MM.1S (cell line): ENCODE results near the gene PRKG1.

ENCODE experiments used
- DNase-seq: peaks from one replicate; pipeline ENCODE4 v3.0.0-alpha.2; 2015
- H2AFZ ChIP-seq: fragments of 300-600 bp; sonication (generic); 2 replicates; pipeline ENCODE4 v1.6.0; 2016; ENCODE audit warnings: antibody characterized with exemption, low read length
- H3F3A ChIP-seq: fragments of 300-600 bp; sonication (generic); 2 replicates; pipeline ENCODE4 v1.6.1; 2016; ENCODE audit warnings: mild to moderate bottlenecking, antibody characterized with exemption, low read length, moderate library complexity, mixed read lengths; ENCODE audit not compliant: insufficient read depth
- H3K27ac ChIP-seq: fragments of 300-600 bp; sonication (generic); 2 replicates; pipeline ENCODE4 v1.5.1; 2016; ENCODE audit warnings: mild to moderate bottlenecking, low read length
- H3K27me3 ChIP-seq: fragments of 300-600 bp; sonication (generic); replicated peaks from 2 replicates; pipeline ENCODE4 v1.6.0; 2016; ENCODE audit warnings: low read length; ENCODE audit not compliant: insufficient read depth
- H3K36me3 ChIP-seq: fragments of 300-600 bp; sonication (generic); replicated peaks from 2 replicates; pipeline ENCODE4 v1.6.1; 2016; ENCODE audit warnings: mild to moderate bottlenecking, low read length, mixed read lengths; ENCODE audit not compliant: insufficient read depth
- H3K4me1 ChIP-seq: fragments of 300-600 bp; sonication (generic); 2 replicates; pipeline ENCODE4 v1.6.1; 2016; ENCODE audit warnings: low read length, mixed read lengths
- H3K4me2 ChIP-seq: fragments of 300-600 bp; sonication (generic); 2 replicates; pipeline ENCODE4 v1.6.0; 2016; ENCODE audit warnings: low read depth, low read length
- H3K4me3 ChIP-seq: fragments of 300-600 bp; sonication (generic); 2 replicates; pipeline ENCODE4 v1.5.1; 2016; ENCODE audit warnings: low read length, mixed read lengths
- H3K79me2 ChIP-seq: fragments of 300-600 bp; sonication (generic); 2 replicates; pipeline ENCODE4 v1.6.1; 2016; ENCODE audit warnings: mixed run types, low read length, mixed read lengths
- H3K9ac ChIP-seq: fragments of 300-600 bp; sonication (generic); 2 replicates; pipeline ENCODE4 v1.6.1; 2016; ENCODE audit warnings: low read length, mixed read lengths
- H3K9me2 ChIP-seq: fragments of 300-600 bp; sonication (generic); replicated peaks from 2 replicates; pipeline ENCODE4 v1.6.1; 2016; ENCODE audit warnings: mild to moderate bottlenecking, low read length, mixed read lengths; ENCODE audit not compliant: insufficient read depth
- H3K9me3 ChIP-seq: fragments of 300-600 bp; sonication (generic); replicated peaks from 2 replicates; pipeline ENCODE4 v1.6.1; 2016; ENCODE audit warnings: mild to moderate bottlenecking, low read length, mixed read lengths; ENCODE audit not compliant: insufficient read depth
- H4K20me1 ChIP-seq: fragments of 300-600 bp; sonication (generic); 2 replicates; pipeline ENCODE4 v1.6.1; 2016; ENCODE audit warnings: mild to moderate bottlenecking, low read length, moderate library complexity, mixed read lengths; ENCODE audit not compliant: insufficient read depth
- CTCF ChIP-seq: fragments of 300-600 bp; sonication (generic); IDR thresholded peaks from 2 replicates; pipeline ENCODE4 v1.5.1; 2016; ENCODE audit warnings: antibody characterized with exemption, low read length, mixed read lengths
- EZH2 ChIP-seq: fragments of 300-600 bp; sonication (generic); optimal IDR thresholded peaks from 2 replicates; pipeline ENCODE3; 2017; ENCODE audit warnings: low read depth, mild to moderate bottlenecking, antibody characterized with exemption, low read length, mixed read lengths
- EZH2phosphoT487 ChIP-seq: fragments of 300-600 bp; sonication (generic); IDR thresholded peaks from 2 replicates; pipeline ENCODE4 v1.6.1; 2018; ENCODE audit warnings: antibody characterized with exemption, low read length

The PRKG1 gene

GRCh38 chr10:51960494-51960895 is 886.2 kb downstream of the PRKG1 start:
- H3K4me3 ChIP-seq: no peak overlapping the region

GRCh38 chr10:51961401-51961800 is 887.1 kb downstream of the PRKG1 start:
- no peak for TF ChIP-seq EZH2
- TF ChIP-seq CTCF: no peak
- no peak for TF ChIP-seq EZH2phosphoT487

More at GRCh38 chr10:51960494-51960895, 886.2 kb downstream of the PRKG1 start:
- no peaks in the 10 kb centered on the region for H3K9me3 ChIP-seq
- no peak overlapping the region for H3K27ac ChIP-seq
- no peaks in the 10 kb centered on the region for H3K36me3 ChIP-seq
- peak; percentile 64 for DNase-seq
- H2AFZ ChIP-seq: no peak overlapping the region
- H3K27me3 ChIP-seq: no peaks in the 10 kb centered on the region
- no peaks in the 10 kb centered on the region for H3F3A ChIP-seq
- H3K4me1 ChIP-seq: no peaks in the 10 kb centered on the region
- no peaks in the 10 kb centered on the region for H3K79me2 ChIP-seq
- peak; percentile 63 for TF ChIP-seq CTCF
- TF ChIP-seq EZH2: no peak
- H3K4me2 ChIP-seq: no peak overlapping the region
- H3K9me2 ChIP-seq: no peaks in the 10 kb centered on the region
- no peaks in the 10 kb centered on the region for H4K20me1 ChIP-seq
- H3K9ac ChIP-seq: no peak overlapping the region

GRCh38 chr10:51964630-51965029 is 890.3 kb downstream of the PRKG1 start:
- Histone ChIP-seq H3K4me1 (no peaks in the 10 kb centered on the region), H3K4me2 (no peak overlapping the region), H4K20me1 (no peaks in the 10 kb centered on the region), H3K9me3 (no peaks in the 10 kb centered on the region), H3K36me3 (no peaks in the 10 kb centered on the region), H3K79me2 (no peaks in the 10 kb centered on the region), H3K9me2 (no peaks in the 10 kb centered on the region), H3K9ac (no peak overlapping the region), H3K27me3 (no peaks in the 10 kb centered on the region), H3K4me3 (no peak overlapping the region), H2AFZ (no peak overlapping the region), H3F3A (no peaks in the 10 kb centered on the region), H3K27ac (no peak overlapping the region)
- no peak for DNase-seq
- no peak for TF ChIP-seq CTCF
- TF ChIP-seq EZH2phosphoT487: no peak
- TF ChIP-seq EZH2: no peak

More at GRCh38 chr10:51961401-51961800, 887.1 kb downstream of the PRKG1 start:
- no peaks in the 10 kb centered on the region for H4K20me1 ChIP-seq
- H3K27me3 ChIP-seq: no peaks in the 10 kb centered on the region
- no peaks in the 10 kb centered on the region for H3F3A ChIP-seq
- H3K27ac ChIP-seq: no peak overlapping the region
- no peaks in the 10 kb centered on the region for H3K79me2 ChIP-seq
- H3K9me3 ChIP-seq: no peaks in the 10 kb centered on the region
- DNase-seq: no peak
- no peaks in the 10 kb centered on the region for H3K36me3 ChIP-seq
- no peak overlapping the region for H3K4me2 ChIP-seq
- H2AFZ ChIP-seq: no peak overlapping the region
- no peak overlapping the region for H3K4me3 ChIP-seq
- H3K9me2 ChIP-seq: no peaks in the 10 kb centered on the region
- H3K9ac ChIP-seq: no peak overlapping the region
- no peaks in the 10 kb centered on the region for H3K4me1 ChIP-seq
